PC-3 (cell line): ENCODE results near the gene PAIP2.

Experiments used
- EZH2 ChIP-seq: fragments of 300-600 bp; sonication (generic); IDR thresholded peaks from one replicate; pipeline ENCODE4 v1.6.1; 2017; ENCODE audit warnings: antibody characterized with exemption, mild to moderate bottlenecking, low read length; ENCODE audit not compliant: unreplicated experiment
- EZH2phosphoT487 ChIP-seq: fragments of 300-600 bp; sonication (generic); IDR thresholded peaks from 2 replicates; pipeline ENCODE4 v1.6.1; 2018; ENCODE audit warnings: mild to moderate bottlenecking, antibody characterized with exemption, low read length, borderline replicate concordance
- TF ChIP-seq, protein P1 (sequence below): fragments of 300-600 bp; sonication (generic); conservative IDR thresholded peaks from 2 replicates; pipeline ENCODE4 v1.5.1; 2017; ENCODE audit warnings: antibody characterized with exemption, low read depth, mild to moderate bottlenecking, low read length

GRCh38 chr5:139296198-139296597 lies 45.5 kb upstream of the PAIP2 start:
- TF ChIP-seq, protein P1, sequence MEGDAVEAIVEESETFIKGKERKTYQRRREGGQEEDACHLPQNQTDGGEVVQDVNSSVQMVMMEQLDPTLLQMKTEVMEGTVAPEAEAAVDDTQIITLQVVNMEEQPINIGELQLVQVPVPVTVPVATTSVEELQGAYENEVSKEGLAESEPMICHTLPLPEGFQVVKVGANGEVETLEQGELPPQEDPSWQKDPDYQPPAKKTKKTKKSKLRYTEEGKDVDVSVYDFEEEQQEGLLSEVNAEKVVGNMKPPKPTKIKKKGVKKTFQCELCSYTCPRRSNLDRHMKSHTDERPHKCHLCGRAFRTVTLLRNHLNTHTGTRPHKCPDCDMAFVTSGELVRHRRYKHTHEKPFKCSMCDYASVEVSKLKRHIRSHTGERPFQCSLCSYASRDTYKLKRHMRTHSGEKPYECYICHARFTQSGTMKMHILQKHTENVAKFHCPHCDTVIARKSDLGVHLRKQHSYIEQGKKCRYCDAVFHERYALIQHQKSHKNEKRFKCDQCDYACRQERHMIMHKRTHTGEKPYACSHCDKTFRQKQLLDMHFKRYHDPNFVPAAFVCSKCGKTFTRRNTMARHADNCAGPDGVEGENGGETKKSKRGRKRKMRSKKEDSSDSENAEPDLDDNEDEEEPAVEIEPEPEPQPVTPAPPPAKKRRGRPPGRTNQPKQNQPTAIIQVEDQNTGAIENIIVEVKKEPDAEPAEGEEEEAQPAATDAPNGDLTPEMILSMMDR, result no peak
- TF ChIP-seq EZH2 (no peak), EZH2phosphoT487 (no peak)
